Spinal cord (tissue), 10 donors: ENCODE results near the gene GPR35. TPM values are rescaled to one million over a fixed set of nuclear protein-coding genes. Genes with fewer than 3 reads are reported as not detected.
"Not testable (repeated sequence)": the region's sequence is repeated elsewhere in the genome, so short reads cannot be mapped to it uniquely, and the experiment has no call there.

Source experiments
- DNase-seq, 6 donors: peaks; one replicate each; pipeline versions ENCODE4 v3.0.0 to v3.0.0-alpha.2; 2013 to 2015; ENCODE audit warnings: low spot score in 6 of 6, low read depth in 4 of 6
- H3K27ac ChIP-seq: one replicate; pipeline ENCODE4 v1.5.1; 2013; ENCODE audit warnings: low read depth, low read length, control low read depth
- H3K27me3 ChIP-seq: one replicate; pipeline ENCODE4 v1.6.1; 2013; ENCODE audit warnings: low read length; ENCODE audit not compliant: control insufficient read depth, insufficient read depth
- H3K36me3 ChIP-seq: one replicate; pipeline ENCODE4 v1.6.1; 2013; ENCODE audit warnings: low read length; ENCODE audit not compliant: control insufficient read depth, insufficient read depth
- H3K4me1 ChIP-seq: one replicate; pipeline ENCODE4 v1.6.1; 2013; ENCODE audit warnings: low read length; ENCODE audit not compliant: control insufficient read depth, insufficient read depth
- H3K4me3 ChIP-seq: one replicate; pipeline ENCODE4 v1.5.1; 2013; ENCODE audit warnings: low read depth, low read length, control low read depth
- H3K9me3 ChIP-seq: one replicate; pipeline ENCODE4 v1.6.1; 2013; ENCODE audit warnings: low read length; ENCODE audit not compliant: control insufficient read depth, insufficient read depth
- WGBS: methylation state at CpG from one replicate; pipeline ENCODE4 v1.1.5; 2013; ENCODE audit warnings: missing lambda C conversion rate; ENCODE audit not compliant: insufficient coverage; 5-methylcytosine and 5-hydroxymethylcytosine counted together
- polyA plus RNA-seq, 2 donors: library from polyadenylated mRNA; unstranded; fragments of 120-200 nt; gene quantifications; one replicate each; pipeline ENCODE4 v1.2.1, GENCODE V29; 2013; ENCODE audit not compliant: insufficient read length in 2 of 2
- total RNA-seq, 2 donors: library from RNA; depleted of rRNA in 1 of 2; stranded (reverse); fragments of 120-200 nt in 1 of 2; fragments of >200 nt in 1 of 2; gene quantifications; one replicate each; pipeline versions ENCODE4 v1.2.3 to v1.2.4, GENCODE V29; 2013 to 2014
- donor health status: healthy.

Gene GPR35
- total and polyA plus RNA-seq, 4 donors = 1.9 to 3.9 (median 2.4) TPM

DNA sequence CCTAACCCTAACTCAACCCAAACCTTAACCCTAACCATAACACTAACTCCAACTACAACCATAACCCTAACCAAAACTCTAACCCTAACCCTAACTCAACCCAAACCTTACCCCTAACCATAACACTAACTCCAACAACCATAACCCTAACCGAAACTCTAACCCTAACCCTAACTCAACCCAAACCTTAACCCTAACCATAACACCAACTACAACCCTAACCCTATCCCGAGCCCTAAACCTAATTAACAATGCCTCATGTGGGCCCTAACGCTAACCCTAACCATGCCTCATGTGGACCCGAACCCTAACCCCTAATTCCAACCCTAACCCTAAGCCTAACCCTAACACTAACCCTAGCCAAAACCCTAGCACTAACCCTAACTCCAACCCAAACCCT is 11.5 kb upstream of the GPR35 start:
- no peak for DNase-seq
- no peaks in the 10 kb centered on the region for H3K9me3 ChIP-seq
- H3K4me3 ChIP-seq = no peak overlapping the region
- peaks cover 7% of the 10 kb centered on the region for H3K4me1 ChIP-seq
- WGBS = 93% methylated on average over 4 of the region's 4 CpGs
- H3K27ac ChIP-seq = no peak overlapping the region
- no peaks in the 10 kb centered on the region for H3K27me3 ChIP-seq
- peaks cover 4% of the 10 kb centered on the region for H3K36me3 ChIP-seq

DNA sequence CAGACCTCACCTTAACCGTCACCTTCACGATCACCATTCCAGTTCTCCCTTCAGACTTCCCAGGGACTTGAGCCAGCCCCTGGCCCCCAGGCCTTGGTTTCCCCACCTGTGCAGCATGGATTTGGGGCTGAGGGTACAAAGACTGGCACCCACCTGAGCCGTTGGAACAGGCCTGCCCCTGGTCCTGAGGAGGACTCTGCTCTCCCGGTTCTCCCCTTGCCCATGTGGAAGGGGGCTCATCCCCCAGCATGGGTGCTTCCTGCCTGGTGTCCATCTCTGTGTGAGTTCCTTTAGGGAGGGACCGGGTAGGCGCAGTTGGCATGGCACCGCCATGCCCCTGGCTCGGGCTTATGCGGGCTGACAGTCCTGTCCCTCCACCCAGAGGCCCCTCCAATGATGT is 10.9 kb upstream of the GPR35 start:
- DNase-seq = no peak
- WGBS = 98% methylated on average over 7 of the region's 9 CpGs
- no peak overlapping the region for H3K27ac ChIP-seq
- no peaks in the 10 kb centered on the region for H3K9me3 ChIP-seq
- no peaks in the 10 kb centered on the region for H3K27me3 ChIP-seq
- H3K36me3 ChIP-seq = peaks cover 6% of the 10 kb centered on the region
- peaks cover 7% of the 10 kb centered on the region for H3K4me1 ChIP-seq
- no peak overlapping the region for H3K4me3 ChIP-seq

DNA sequence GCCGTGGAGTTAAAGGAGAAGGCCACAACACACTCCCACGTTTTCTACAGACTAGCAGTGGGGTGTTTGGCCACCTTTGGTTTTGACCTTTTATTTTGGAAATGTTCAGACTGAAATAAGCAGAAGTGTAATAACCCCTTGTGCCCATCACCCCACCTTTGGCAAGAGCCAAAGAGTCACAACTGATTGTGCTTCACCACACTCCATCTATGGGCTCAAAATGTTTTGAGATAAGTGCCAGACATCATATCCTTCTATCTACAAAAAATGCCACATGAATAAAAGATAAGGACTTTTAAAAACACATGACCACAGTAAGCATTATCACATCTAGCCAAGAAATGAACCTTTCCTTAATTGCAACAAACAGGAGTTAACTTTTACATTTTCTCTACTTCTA is 9.9 kb upstream of the GPR35 start:
- WGBS = 100% methylated on average over 1 of the region's 2 CpGs
- Histone ChIP-seq H3K4me3 (no peak overlapping the region), H3K9me3 (no peaks in the 10 kb centered on the region), H3K4me1 (peaks cover 7% of the 10 kb centered on the region), H3K36me3 (peaks cover 16% of the 10 kb centered on the region), H3K27me3 (no peaks in the 10 kb centered on the region), H3K27ac (no peak overlapping the region)
- DNase-seq = no peak

DNA sequence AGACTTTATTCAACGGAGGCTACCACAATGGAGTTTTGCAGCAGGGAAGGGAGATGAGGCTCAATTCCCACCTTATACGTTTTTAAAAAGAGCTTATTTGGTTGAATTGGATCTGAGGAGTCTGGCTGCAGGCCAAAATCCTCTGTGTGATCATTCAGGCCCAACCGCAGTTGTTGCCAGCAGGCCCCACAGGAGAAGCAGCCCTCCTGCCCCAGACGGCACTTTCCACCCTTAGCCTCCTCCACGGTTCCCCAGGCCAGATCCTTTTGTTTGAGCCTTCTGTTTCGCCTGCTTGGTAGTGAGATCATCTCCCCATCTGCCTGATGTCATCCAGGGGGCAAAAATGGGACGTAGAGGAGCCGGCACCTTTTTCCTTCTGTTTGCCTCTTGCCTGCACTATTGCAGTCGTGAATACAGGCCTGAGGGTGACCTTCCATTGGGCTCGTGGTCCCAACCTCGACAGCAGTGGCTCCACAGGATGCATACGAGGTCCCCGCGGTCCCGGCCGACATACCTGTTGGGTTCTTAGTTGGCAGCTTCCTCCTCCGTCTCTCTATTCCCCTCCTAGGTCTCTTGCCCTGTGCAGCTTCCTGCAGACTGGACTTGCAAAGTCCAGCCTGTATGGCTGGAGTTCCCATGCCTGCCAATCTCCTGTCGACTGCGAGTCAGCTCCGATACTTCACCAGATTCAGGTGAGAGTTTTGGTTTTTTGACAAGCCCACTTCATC is 9.3 kb upstream of the GPR35 start:
- no peaks in the 10 kb centered on the region for H3K9me3 ChIP-seq
- 71% methylated on average over 16 of the region's 20 CpGs for WGBS
- peaks cover 7% of the 10 kb centered on the region for H3K4me1 ChIP-seq
- H3K27ac ChIP-seq = no peak overlapping the region
- peaks cover 19% of the 10 kb centered on the region for H3K36me3 ChIP-seq
- H3K4me3 ChIP-seq = no peak overlapping the region
- H3K27me3 ChIP-seq = no peaks in the 10 kb centered on the region
- DNase-seq = peak in 3 of 6 donors; percentile 6 to 64 (median 47)

DNA sequence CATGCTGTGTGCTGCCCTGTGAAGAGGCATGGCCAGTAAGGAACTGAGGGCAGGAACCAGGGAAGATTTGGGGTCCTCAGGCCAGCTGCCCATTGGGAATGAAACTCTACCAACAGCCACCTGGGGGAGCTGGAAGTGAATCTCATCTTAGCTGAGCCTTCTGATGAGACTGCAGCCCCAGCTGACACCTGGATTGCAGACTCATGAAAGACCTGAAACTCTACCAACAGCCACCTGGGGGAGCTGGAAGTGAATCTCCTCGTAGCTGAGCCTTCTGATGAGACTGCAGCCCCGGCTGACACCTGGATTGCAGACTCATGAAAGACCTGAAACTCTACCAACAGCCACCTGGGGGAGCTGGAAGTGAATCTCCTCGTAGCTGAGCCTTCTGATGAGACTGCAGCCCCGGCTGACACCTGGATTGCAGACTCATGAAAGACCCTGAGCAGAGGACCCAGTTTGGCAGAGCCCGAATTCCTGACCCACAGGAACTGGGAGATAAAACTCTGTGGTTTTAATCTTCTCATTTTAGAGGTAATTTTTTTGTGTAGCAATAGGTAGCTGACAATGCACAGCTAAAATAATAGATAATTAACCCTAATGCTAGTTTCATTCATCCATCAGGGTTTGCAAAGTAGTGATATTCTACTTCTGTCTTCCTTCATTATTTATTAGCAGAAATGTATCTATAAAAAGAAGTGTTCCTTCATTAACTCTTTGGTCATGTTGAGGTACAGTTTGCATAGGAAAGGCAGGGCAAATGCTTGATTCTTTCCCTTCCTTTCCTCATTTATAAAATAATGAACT is 8.2 kb upstream of the GPR35 start:
- not testable (repeated sequence) for DNase-seq, H3K27ac ChIP-seq
- WGBS = 100% methylated on average over 1 of the region's 5 CpGs

DNA sequence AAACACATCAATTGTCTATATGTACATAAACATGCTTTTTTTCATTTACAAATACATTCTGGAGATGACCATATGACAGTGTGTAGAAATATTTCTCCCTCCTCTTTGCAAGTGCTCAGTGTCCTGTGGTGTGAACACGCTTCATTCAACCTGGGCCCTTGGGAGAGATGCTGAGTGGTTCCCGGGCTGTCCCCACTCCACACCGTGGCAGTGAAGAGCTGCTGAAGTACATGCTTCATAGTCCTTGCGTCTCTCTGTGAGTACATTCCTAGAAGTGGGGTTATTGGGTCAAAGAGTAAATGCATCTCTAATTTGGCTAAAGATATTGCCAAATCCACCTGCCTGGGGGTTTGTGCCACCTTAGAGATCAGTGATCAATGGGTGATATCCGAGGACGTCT is 6.5 kb upstream of the GPR35 start:
- DNase-seq = no peak
- peaks cover 7% of the 10 kb centered on the region for H3K4me1 ChIP-seq
- 94% methylated on average over 2 of the region's 6 CpGs for WGBS

More for the DNA sequence above, 8.2 kb upstream of the GPR35 start:
- H3K36me3 ChIP-seq = peaks cover 19% of the 10 kb centered on the region
- H3K4me1 ChIP-seq, H3K27me3 ChIP-seq, H3K9me3 ChIP-seq, H3K4me3 ChIP-seq: not testable (repeated sequence)

DNA sequence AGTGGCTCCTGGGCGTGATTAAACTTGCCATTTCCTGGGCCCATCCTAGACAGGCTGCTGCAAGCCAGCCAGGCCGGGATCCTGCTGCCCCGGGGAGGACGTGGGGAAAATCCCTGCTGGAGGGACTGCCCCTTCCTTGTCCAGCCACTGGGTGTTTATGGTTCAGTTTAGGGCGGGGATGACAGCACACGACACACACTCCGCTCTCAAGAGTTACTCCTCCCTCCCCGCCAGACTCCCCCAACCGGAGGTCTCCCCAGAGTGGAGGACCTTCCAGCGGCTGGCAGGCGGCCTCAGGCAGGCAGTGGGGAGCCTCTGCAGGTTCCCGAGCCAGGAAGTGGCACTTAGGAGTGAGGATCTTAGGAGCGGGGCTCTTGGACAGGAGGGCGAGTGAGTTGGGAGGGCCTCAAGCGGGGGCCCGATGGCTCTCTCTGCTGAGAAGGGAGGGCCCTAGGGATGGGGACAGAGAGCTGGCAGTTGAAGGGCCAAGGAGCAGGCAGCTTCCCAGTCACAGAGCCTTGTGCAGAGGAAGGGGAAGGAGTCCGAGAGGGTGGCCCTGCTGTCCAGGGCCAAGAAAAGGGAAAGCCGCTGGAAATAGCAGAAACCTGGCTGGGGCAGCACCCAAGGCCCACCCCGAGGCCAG is 5.7 kb upstream of the GPR35 start:
- no peak for DNase-seq
- no peak overlapping the region for H3K4me3 ChIP-seq
- H3K36me3 ChIP-seq = peaks cover 20% of the 10 kb centered on the region
- H3K27ac ChIP-seq = no peak overlapping the region
- H3K9me3 ChIP-seq = no peaks in the 10 kb centered on the region
- H3K27me3 ChIP-seq = no peaks in the 10 kb centered on the region
- H3K4me1 ChIP-seq = peaks cover 7% of the 10 kb centered on the region
- WGBS = 85% methylated on average over 16 of the region's 19 CpGs

More for the DNA sequence above, 6.5 kb upstream of the GPR35 start:
- H3K4me3 ChIP-seq = no peak overlapping the region
- no peaks in the 10 kb centered on the region for H3K27me3 ChIP-seq
- H3K9me3 ChIP-seq = no peaks in the 10 kb centered on the region
- peaks cover 20% of the 10 kb centered on the region for H3K36me3 ChIP-seq
- no peak overlapping the region for H3K27ac ChIP-seq

DNA sequence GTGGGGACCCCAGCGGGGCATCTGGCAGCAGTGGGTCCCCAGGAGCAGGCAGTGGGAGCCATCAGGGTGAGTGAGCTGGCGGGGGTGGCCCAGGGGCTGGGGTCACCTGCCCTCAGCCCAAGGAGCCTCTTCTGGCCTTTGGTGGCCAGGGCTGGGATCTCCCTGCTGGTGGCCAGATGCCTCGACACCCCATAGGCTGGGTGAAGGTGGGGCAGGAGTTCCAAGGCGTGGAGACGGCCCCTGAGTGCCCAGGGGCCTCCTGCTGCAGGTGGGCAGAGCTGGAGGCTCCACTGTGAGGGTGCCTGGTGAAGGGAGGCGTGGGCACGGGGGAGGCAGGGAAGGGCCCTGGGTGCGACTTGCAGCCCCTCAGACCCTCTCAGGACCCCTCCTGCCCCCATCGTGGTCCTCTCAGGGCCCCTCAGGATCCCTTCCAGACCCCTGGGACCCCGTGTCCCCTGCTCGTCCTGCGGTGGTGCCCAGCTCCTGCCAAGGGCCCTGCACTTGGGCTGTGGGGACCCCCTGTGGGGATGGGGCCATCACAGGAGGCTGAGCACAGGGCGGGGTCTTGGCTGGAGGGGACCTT is 5.0 kb upstream of the GPR35 start:
- Histone ChIP-seq H3K27me3 (no peaks in the 10 kb centered on the region), H3K27ac (no peak overlapping the region), H3K9me3 (no peaks in the 10 kb centered on the region), H3K4me1 (peaks cover 7% of the 10 kb centered on the region), H3K36me3 (peaks cover 20% of the 10 kb centered on the region), H3K4me3 (no peak overlapping the region)
- no peak for DNase-seq
- WGBS = 92% methylated on average over 13 of the region's 13 CpGs

DNA sequence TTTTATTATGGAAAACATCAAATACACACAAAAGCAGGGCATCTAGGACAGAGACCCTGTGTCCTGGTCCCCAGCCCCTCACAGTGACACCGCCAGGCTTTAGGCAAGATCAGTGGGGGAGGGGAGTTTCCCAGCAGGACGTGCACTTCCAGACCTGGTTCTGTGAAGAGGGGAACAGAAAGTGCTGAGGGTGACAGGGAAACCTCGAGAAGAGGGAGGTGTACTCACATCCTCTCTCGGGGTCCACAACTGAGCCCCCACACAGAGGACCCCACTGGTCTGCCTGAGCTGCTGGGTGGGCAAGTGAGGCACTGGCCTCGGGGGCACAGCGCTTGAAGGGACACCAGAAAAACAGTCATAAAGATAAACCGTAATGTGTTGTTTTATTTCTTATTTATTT is 4.4 kb upstream of the GPR35 start:
- Histone ChIP-seq H3K27ac (no peak overlapping the region), H3K4me1 (peaks cover 5% of the 10 kb centered on the region), H3K27me3 (no peaks in the 10 kb centered on the region), H3K36me3 (peaks cover 20% of the 10 kb centered on the region), H3K9me3 (no peaks in the 10 kb centered on the region), H3K4me3 (no peak overlapping the region)
- no peak for DNase-seq
- whole genome bisulfite sequencing = 76% methylated on average over 4 of the region's 7 CpGs
